Activated CD4-positive, CD25-positive, alpha-beta regulatory T cell (primary cell): ENCODE results near the gene MSMO1.
"Not testable (repeated sequence)": the region's sequence is repeated elsewhere in the genome, so short reads cannot be mapped to it uniquely, and the experiment has no call there.

ENCODE experiments used
- DNase-seq, 4 experiments: peaks; one replicate each; lab custom pipeline; 2025; lab: John Stamatoyannopoulos, UW

MSMO1 gene

DNA sequence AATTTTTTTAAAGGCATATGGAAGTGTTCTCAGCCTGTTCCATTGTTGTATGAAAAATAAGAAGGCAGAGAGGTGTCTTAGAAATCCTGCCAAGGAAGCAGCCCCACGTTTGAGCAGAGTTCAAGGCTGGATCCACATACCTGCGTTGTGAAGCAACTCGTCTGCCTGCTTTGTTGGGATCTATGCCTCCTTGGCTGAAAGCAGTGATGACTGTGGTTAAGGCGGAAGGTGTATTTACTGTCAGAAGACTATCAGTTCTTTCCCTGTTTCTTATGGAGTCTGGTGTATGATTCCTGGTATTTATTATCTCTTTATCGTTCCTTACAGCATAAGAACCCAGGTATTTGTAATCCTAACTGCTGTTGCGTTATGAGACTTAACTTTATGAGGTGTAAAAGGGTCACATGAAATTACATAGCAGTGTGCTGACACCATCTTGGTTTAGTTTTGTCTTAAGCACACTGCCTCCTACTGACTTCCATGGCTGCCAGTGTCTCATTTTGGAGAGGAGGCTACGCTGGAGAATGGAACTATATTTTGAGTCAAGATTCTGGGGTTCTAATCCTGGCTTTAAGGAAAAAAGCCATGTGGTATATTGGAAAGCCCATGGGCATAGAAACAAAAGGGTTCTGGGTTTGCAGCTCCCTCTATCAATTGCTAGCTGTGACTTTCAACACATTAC is 3.1 kb upstream of the MSMO1 start:
- no peak for DNase-seq

DNA sequence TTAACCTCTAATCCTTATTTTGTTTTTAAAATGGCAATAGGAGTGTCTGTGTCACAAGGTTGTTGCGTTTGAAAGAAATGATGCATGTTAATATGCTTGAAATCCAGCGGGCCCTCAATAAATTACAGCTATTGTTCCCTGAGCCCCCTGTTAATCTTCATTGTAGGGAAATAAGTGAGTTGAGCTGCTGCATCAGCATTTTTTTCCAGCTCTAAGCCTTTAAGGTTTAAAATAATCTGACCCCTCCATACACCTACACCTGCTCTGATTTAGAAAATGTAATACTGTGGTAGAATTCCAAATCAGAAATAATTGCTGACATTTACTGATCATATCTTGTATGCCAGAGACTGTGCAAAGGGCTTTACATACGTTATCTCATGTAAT is 2.6 kb upstream of the MSMO1 start:
- no peak for DNase-seq

- no peak for DNase-seq
These were observed 1.5 kb upstream of the MSMO1 start for GRCh38 chr4:165325732-165326512.

- no peak for DNase-seq
These were observed 648 bp upstream of the MSMO1 start for GRCh38 chr4:165326831-165327210.

DNA sequence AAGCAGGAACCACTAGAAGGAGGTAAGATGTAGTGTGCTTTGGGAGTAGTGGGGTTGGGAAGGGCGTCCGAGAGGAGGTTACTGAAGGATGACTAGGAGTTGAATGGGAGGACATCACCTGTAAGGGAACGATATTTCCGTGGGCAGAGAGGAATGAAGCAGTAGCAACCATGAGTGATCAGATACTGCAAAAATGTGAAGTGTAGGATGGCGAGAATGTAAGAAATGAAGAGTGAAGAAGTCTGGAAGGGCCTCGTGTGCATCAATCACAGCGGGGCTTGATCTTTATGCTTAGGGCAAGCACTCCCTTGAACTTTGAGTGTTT is 594 bp downstream of the MSMO1 start:
- DNase-seq = no peak

DNA sequence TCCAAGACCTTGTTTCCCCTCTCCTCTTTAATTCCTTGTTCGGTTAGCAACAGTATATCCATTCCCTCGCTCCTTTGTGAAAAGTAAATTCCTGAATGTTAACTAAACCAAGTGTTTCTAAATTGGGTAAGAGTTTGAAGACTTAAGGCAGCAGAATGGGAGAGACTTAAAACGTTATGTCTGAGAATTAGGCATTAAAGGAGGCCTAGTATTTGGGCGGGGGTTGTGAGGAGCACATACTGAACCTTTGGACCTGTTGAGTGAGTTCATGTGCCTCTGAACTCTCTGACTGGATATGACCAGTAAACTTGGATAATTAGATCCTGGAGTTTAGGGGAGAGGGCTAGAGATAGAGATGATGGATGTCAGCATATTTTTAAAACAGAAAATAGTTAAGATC is 1.2 kb downstream of the MSMO1 start:
- no peak for DNase-seq

DNA sequence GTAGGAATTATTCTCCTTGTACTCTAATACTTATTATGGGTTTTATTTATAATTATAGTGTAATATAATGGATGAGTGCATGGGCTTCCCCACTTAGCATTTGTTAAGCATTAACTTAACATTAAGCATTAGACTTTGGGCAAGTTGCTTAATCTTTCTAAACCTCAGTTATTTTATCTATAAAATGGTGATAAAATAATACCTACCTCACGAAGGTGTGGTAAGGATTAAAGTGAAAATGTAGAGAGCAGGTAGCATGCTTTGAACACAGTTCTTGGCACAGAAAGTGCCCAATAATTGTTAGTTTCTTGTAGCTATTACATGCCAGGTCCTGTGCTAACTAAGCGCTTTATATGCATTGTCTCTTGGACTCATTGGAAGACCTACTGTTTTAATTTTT is 2.6 kb downstream of the MSMO1 start:
- DNase-seq = no peak

GRCh38 chr4:165330666-165331065 is 3.2 kb downstream of the MSMO1 start:
- DNase-seq = no peak

GRCh38 chr4:165331359-165331758 is 3.9 kb downstream of the MSMO1 start:
- no peak for DNase-seq

DNA sequence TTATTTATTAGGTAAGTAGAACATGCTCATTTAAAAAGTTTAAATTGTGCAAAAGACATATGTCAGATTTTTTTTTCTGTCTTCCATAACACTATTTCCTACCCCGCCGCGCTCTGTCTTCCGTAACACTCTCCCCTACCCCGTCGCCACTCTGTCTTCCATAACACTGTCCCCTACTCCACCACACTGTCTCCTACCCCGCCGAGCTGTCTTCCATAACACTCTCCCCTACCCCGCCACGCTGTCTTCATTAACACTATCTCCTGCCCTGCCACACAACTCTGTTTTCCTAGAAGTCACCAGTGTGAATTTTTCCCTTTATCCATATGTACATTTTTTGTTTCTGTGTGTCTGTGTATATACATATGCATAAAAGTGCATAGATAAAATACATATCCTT is 4.4 kb downstream of the MSMO1 start:
- DNase-seq = no peak

DNA sequence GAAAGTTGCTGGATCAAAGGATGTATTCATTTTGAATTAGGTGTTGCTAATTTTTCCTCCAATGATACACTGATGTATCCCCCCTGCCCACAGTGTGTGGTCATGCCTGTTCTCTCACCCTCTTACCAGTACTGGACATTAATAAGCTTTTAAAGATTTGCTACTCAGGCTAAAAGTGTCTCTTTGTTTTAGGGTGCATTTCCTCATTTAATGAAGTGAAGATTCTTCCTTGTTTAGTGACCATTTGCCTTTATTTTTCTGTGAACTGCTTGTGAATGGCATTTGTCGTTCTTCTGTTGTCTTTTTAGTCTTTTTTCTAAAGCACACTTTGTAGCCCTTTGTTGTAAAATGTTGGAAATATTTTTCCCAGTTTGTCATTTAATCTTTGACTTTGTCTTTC is 5.0 kb downstream of the MSMO1 start:
- DNase-seq = no peak

- no peak for DNase-seq
These were observed 7.8 kb downstream of the MSMO1 start for GRCh38 chr4:165335163-165335703.

GRCh38 chr4:165336743-165337142 is 9.3 kb downstream of the MSMO1 start:
- no peak for DNase-seq

DNA sequence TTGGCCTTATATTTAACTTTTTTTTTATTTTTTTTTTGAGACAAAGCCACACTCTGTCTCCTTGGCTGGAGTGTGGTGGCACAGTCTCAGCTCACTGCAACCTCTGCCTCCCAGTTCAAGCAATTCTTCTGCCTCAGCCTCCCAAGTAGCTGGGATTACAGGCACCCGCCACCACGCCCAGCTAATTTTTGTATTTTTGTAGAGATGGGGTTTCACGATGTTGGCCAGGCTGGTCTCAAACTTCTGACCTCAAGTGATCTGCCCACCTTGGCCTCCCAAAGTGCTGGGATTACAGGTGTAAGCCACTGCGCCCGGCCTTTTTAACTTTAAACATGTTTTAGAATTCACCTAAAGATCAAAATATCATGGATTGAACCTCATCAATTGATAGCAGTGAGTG is 14.9 kb downstream of the MSMO1 start:
- DNase-seq = not testable (repeated sequence)

DNA sequence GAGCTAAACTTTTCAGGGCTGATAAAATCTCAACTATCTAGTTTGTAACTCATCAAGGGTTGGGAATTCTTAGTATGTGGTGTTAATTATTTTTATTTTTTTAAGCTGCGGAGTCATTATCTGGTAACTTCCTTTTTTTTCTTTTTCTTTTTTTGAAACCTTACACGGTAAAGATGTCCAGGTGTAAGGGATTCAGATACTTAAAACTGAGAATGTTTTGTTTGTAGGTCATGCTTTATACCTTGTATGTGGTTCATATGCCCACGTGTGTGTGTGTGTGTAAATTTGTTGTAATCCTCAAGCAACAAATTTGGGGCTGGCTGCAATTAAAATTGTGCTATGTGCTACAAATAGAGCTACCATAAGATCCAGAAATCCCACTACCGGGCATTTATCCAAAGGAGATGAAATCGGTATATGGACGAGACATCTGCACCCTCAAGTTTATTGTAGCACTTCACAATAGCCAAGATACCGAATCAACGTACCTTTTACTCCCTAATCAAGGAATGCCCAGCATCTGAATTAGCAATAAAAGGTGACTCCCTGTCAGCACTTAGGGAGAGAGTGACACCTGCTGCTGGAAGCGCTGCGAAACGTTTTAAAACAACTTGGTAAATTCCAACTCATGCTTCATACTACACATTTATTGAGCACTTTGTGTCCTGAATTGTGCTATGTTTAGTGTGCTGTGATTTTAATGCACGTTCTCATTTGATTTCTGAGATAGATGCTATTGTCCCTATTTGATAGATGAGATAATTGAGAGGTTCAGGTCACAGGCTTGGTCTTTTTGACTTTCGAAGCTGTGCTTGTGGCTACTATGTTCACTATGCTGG is 16.1 kb downstream of the MSMO1 start:
- DNase-seq = no peak

DNA sequence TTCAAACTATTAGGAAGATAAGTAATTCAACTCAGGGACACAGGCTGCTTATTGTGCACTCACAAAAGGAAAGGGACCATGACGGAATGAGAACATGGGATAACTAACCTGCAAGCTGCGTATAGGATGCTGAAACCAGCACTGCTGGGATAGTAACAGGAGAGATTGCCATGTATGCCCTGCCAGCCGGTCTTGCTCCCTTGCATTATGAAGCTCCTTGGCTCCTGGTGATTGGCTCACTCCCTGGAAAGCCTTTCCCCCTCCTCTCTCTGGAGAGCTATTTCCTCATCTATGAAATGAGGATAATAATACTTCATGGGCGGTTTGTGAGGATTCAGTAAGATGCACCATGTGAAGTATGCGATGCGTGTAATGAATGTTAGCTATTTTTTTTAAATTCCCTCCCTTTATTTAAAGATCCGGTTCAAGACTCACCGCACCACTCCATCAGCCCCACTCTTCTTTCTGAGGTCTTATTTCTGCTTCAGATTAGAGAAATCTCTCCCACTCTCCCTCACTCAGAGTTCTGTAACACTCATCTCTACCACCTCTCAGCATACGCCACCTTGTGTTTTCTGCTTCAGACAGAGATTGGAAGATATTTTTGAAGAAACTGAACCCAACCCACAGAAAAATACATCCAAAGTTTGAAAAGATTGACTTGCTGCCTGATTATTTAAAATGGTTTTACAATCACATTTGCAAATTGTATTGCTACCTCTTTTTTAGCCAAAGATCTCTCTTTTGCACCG is 18.4 kb downstream of the MSMO1 start:
- no peak for DNase-seq

GRCh38 chr4:165347647-165348569 is 20.4 kb downstream of the MSMO1 start:
- DNase-seq = no peak

DNA sequence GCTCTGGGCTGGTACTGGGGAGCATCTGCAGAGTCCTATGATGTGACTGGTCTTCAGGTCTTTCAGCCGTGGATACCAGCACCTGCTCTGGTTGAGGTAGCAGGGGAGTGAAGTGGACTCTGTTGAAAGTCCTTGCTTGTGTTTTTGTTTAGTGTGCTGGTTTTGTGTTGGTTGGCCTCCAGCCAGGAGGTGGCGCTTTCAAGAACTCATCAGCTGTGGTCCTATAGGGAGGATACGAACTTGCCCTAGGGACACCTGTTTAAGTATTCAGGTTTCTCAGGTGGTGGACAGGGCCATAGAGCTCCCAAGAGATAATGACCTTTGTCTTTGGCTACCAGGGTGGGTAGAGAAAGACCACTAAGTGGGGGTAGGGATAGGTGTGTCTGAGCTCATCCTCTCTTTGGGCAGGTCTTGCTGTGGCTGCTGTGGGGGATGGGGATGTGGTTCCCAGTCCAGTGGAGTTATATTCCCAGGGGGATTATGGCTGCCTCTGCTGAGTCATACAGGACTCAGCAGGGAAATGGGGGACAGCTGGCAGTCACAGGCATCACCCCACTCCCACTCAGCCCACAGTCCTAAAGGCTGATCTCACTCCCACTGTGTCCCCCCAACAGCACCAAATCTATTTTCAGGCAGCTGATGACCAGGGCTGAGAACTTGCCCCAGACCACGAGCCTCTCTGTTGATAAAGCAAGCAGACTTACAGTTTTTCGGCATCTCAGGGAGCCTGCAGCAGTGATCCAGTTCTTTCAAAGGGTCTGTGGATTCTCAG is 24.1 kb downstream of the MSMO1 start:
- DNase-seq = no peak

DNA sequence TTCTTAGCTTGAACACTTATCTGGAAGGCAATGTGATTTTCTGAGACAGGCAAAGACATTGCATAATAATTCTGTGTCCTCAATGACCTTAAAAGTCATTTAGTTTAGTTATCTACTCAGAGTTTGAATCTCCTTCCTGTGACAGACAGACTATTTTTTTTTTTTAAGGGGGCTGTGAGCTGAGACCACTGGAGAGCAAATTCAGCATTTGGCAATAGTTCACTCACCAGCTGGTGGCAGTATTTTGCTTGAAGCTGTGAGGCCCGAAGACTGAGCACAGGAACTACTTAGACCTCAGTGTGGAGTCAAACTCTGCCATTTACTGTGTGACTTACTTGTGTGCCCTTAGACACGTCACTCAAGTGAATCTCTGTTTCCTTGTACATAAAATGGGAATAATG is 28.4 kb downstream of the MSMO1 start:
- DNase-seq = no peak

- DNase-seq = no peak
These were observed 32.0 kb downstream of the MSMO1 start for GRCh38 chr4:165359506-165359905.
